HEK293T (cell line): ENCODE results near the gene EME2.

Experiments
- SP1 ChIP-seq: fragments of 450-650 bp; IDR thresholded peaks from 2 replicates; pipeline ENCODE4 v1.6.1; 2017
- SUZ12 ChIP-seq: fragments of 450-650 bp; IDR thresholded peaks from 2 replicates; pipeline ENCODE4 v1.6.1; 2016; ENCODE audit warnings: mild to moderate bottlenecking

DNA sequence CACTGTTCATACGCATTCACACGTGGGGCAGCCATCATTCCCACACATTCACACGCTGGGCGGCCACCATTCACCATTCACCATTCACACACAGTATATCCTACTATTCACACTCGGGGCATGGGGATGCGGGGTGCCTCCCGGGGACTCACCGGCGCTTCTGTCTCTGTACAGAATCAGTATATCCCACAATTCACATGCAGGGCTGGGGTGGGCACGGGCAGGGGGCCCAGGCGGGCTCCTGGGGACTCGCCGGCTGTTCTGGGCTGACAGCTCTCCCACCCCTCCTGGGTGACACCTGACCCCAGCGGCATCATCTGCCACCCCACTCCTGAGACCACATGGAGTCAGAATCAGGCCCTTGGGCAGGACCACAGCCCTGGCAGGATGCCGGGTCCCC lies 10.9 kb upstream of the EME2 start:
- no peak for TF ChIP-seq SP1
- no peak for TF ChIP-seq SUZ12
